Stimulated activated CD4-positive, alpha-beta T cell treated with anti-CD3 and anti-CD28 coated beads, Interleukin-12 subunit alpha, Interleukin-12 subunit beta, amount 100 ng/mL, for 48 hours (primary cell): ENCODE results near the gene GHR.

Experiments
- DNase-seq, 3 donors: peaks; one replicate each; pipeline ENCODE4 v3.0.0-alpha.2; 2020; ENCODE audit warnings: low read depth in 2 of 3, low spot score in 1 of 3

GHR gene

DNA sequence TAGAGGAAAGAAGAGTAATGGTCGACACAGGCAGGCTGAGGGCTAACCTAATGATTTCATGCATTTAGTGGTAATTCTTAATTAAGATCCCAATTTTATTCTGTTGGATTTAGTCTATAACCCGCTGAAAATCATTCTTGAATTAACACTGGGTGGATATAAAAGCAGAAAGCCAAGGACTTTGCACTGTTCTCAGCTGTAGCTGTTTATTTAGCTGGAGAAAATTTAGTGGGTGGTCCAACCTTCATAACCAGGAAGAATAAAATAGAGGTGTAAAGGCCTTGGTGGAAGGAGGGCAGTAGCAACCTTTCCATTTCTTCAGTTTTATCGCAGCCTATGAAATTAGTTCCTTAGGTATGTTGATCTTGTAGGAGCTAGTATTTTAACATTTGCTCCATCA, 92.3 kb downstream of the GHR start:
- DNase-seq, result no peak

GRCh38 chr5:42516282-42517042, 93.2 kb downstream of the GHR start:
- DNase-seq, result no peak

DNA sequence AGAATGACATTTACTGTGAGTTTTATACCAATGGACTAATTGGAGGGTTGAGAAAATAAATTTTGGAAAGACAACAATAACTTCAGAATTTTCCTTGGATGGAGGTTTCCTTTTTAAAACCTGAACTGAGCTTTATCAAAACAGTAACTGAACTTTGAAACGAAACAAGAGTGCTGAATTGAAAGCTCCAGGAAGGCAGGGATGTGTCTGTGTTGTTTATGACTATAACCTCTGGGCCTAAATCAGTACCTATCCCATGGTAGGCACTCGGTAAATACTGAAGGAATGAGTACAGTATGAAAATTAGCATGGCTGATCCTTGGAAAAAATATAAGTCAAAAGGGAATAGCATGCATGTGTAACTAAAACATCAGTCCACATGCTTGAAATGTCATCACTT, 93.9 kb downstream of the GHR start:
- DNase-seq, result no peak

DNA sequence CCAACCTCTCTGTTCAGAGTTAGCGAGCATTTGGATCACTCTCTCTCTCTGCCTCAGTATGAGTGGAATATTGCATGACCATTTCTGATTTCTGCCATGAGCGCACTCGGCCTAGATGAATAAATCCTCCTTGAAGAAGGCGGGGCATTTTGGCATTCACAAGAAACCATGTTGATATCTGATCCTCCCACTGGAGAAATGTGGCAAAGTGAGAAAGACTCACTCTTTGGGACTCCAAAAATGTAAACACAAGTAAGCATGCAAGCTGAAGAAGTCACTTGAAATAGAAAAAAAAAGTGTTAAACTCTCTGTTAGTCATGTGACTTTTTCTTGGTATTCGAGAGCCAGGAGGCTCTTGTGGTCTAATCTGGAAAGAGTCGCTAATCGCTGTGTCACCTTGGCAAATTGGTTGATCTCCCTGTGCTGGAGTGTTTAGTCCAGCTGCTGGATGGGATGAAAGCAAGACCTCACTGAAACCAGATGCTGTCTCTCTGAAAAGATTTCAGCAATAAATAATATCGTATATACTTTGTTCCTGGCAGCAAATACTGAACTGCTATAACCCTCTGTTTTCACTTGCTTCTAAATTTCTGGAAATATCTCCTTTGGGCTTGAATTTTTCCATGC, 95.5 kb downstream of the GHR start:
- DNase-seq, result no peak

- DNase-seq, result no peak
These were observed 97.0 kb downstream of the GHR start for GRCh38 chr5:42520203-42520602.

DNA sequence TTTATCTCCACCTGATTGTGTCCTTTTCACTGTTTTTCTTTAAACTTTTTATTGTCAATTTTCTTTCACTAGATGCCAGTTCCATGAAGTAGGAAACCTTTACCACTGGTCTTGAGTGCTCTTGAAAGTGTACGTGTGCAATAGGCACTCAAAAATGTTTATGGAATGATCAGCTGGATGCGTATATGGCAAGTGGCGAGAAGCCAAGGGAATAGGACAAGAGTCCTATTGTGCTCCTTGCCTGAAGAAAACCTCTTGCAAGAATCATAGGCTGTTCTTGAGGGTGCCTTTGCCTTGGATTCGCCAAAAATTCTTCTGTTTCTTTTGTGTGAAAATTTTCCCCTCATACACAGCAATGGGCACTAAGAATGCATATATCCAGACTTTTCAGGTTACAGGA, 97.7 kb downstream of the GHR start:
- no peak for DNase-seq

GRCh38 chr5:42521406-42521805, 98.2 kb downstream of the GHR start:
- no peak for DNase-seq

DNA sequence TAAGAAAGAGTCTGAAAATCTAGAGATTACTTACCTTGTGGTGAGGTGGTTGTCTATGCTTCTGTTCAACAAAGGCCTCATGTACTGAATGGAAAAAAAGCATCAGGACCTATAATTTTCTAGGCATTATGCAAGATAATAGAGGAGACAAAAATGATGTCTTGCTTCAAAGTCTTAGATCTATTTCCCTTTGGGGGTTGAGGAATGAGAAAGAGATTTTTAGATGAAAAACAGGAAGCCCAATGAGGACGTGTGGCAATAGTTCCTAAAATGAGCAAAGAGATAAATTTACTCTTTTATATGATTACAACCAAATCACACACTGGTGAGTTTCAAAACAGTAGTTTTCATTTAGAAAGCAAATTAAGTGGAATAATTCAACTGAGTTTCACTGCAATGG, 99.5 kb downstream of the GHR start:
- no peak for DNase-seq

GRCh38 chr5:42526179-42526578, 102.9 kb downstream of the GHR start:
- DNase-seq, result no peak

- DNase-seq, result no peak
These were observed 108.4 kb downstream of the GHR start for GRCh38 chr5:42531611-42532010.

DNA sequence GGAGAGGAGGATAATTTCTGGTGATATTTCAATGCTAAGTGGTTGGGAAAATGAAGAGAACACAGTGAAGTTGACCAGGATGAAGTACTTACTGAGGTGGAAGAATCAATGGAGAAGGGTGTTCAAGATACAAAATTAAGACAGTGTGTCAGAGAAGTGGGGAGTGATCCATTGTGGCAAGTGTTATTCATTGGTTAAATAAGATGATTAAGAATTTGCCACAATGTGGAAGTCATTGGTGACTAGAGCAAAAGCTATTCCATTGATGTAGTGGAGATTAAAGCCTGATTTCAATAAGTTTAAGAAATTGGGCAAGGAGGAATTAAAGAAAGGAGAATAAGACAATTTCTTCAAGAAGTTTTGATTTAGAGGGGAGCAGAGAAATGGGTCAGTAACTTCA, 118.9 kb downstream of the GHR start:
- DNase-seq, result no peak

GRCh38 chr5:42543774-42544173, 120.5 kb downstream of the GHR start:
- no peak for DNase-seq

- no peak for DNase-seq
These were observed 121.8 kb downstream of the GHR start for GRCh38 chr5:42545038-42545437.

- DNase-seq, result no peak
These were observed 123.9 kb downstream of the GHR start for GRCh38 chr5:42547141-42547540.

DNA sequence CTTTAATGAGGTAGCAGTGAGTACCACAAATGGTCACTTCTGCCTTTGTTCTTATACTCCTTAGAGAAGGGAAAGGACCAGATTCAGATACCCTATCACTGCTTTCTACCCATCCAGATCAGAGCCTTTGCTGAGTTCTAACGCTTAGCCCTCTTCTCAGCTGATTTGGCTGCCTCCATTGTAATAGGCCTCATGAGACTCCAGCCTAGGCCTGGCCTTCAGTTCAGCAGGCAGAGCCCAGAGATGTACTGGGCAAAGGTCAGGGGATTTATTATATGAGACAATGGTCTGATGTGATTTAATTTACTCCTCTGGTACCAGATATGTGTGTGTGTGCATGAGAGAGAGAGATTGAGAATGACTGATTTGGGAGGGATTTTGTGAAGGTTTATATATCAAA, 124.7 kb downstream of the GHR start:
- DNase-seq, result no peak

DNA sequence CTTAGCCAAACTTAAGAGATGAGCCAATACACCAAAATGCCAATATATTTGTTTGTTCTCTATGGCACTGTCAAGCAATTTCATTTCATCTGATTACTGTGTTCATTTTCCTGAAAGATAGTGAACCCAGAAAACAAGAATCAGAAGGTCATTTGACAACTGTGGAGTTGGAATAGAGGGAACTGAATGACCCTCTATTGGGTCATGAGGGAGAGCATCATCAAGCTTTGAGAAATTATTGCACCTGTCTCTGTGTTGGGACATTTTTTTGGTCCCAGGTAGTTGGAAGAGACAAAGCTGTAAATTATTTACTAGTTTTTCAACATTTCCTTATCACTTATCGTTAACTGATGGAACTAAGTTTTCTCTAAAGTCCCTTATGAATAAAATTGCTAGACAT, 129.4 kb downstream of the GHR start:
- DNase-seq, result no peak

DNA sequence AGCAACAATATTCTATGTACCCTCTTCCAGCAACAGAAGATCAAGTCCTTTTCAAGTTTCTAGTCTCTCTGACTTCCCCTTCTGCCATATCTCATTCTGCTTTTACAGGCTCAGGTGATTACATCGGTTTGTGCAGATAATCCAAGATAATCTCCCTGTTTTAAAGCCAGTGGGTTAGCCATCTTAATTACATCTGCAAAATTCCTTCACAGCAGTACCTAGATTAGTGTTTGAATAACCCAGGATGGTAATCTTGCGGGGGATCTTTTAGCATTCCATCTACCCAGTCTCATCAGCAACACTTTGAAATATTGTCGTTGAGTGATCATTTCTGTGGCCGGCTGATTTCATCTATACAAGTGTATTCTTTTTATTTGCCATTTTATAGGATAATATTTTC, 130.2 kb downstream of the GHR start:
- DNase-seq, result no peak

DNA sequence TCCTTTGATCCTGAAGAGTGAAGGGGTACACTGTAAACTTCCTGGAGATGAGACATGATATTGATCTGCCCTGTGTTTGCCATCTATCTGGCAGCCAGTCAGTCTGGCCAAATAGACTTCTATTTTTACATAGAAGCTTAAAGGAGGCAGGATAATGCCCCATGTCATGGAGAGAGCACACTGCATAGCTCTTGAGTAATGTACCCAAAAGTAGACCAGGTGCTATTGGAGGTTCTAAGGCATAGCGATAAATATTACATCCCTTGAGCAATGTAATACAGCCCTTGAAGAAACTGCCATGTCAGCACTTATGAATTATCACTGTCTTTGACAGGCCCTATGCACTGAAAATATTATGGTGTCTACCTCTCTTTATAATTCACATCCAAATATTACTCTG, 131.8 kb downstream of the GHR start:
- no peak for DNase-seq

DNA sequence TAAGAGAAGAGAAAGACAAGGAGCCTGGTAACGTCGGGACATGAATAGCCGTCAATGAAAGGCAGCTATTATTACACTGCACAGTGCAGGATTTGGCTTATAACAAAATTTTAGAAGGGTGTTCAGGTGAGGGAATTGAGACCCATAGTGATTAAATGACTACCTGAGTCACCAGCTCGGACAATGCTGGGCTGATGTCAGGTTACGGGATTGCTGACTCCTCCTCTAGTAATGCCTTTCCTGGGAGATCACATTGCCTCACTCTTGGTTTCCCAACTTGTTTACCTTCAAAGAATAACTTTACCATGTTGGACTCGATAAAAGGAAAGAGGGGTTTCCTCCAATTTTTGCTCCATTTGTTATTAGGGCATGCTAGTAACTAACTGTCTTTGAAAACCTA, 132.6 kb downstream of the GHR start:
- DNase-seq, result no peak

GRCh38 chr5:42557689-42558088, 134.4 kb downstream of the GHR start:
- DNase-seq, result no peak

DNA sequence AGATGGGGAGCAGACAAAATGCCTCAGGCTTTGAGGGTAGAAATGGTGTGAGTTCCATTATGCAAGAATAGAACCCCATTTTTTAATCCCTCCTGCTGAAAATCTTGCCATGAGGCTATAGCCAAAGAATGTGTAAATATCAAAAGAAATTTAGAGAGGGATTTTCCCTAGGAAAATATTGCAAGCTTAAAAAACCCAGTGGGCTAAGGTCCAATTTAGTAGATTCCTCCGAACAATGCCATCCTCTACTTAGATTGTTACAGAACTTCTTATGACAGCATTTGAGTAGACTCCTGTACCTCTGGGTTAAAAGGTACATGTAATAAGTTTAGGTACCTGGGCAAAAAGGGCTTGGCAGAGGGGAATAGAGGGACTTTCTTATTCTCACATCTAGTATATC, 138.4 kb downstream of the GHR start:
- no peak for DNase-seq

DNA sequence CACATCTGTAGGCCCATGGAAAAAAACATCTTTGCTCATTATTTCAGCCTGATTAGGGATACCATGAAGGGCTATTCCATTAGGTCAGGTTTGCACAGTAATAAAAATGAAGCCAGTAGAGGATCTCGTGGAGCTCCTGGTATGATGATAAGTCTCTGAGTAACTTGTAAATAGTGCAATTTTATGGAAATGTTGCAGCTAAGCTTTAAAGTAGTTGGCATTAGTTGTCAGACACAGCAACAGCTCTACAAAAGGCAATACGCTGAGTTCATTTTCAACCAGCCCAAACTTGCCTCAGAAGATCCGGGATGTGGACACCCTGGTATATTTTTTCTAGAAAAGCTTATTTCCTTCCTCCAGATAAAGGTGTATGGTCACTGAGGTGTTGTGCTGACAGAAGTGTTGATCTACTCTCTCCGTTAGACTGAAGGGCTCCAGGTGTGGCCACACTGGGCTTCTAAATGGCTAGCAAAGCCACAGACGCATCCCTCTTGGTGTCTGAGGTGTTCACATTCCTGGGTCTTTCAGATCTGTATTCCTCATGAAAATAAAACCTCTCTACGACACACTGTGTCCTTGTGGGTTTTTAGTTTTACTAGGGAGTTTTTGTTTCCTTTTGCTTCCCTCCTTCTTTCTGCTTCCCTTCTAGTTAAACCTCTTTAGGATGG, 141.6 kb downstream of the GHR start:
- DNase-seq, result no peak
